Left ventricle myocardium inferior (tissue), 1 donor: ENCODE measurements around the gene PGD. TPM values are rescaled to one million over a fixed set of nuclear protein-coding genes. Genes with fewer than 3 reads are reported as not detected.
"Not testable (repeated sequence)": the region's sequence is repeated elsewhere in the genome, so short reads cannot be mapped to it uniquely, and the experiment has no call there.

Experiments
- DNase-seq: peaks from one replicate; pipeline ENCODE4 v3.0.0-alpha.2; 2020
- H3K27ac ChIP-seq: fragments of 200-600 bp; replicated peaks from 2 replicates; pipeline ENCODE4 v1.8.0; 2021
- H3K27me3 ChIP-seq: fragments of 200-600 bp; 2 replicates; pipeline ENCODE4 v1.8.0; 2021; ENCODE audit warnings: low read depth
- H3K36me3 ChIP-seq: fragments of 200-600 bp; 2 replicates; pipeline ENCODE4 v1.8.0; 2021
- H3K4me1 ChIP-seq: fragments of 200-600 bp; 2 replicates; pipeline ENCODE4 v1.8.0; 2021
- H3K4me3 ChIP-seq: fragments of 200-600 bp; 2 replicates; pipeline ENCODE4 v1.8.0; 2021; ENCODE audit warnings: mild to moderate bottlenecking, moderate library complexity
- H3K9me3 ChIP-seq: fragments of 200-600 bp; replicated peaks from 2 replicates; pipeline ENCODE4 v1.8.0; 2021
- intact Hi-C: fragments of 100-400 bp; cut with micrococcal nuclease; formaldehyde crosslinking; loops from one replicate; pipeline ENCODE4 v1.11.0; 2022
- total RNA-seq: library from RNA; stranded (reverse); fragmentation: NEBNext Ultra II Directional; extraction: Animal tissue kit (Norgen Biotek cat#: 25700); gene quantifications from one replicate; pipeline ENCODE4 v1.2.1, GENCODE V29; 2021
- TF ChIP-seq, protein P1 (sequence below): fragments of 200-600 bp; IDR thresholded peaks from 2 replicates; pipeline ENCODE4 v1.8.0; 2021; ENCODE audit warnings: antibody characterized with exemption, mild to moderate bottlenecking, borderline replicate concordance
- donor health status: DM: no; HTN: yes; CAD: no; lungs with severe emphysema.

The PGD gene
- total RNA-seq, 1 donor from 2014 or later: 34.2 TPM

DNA sequence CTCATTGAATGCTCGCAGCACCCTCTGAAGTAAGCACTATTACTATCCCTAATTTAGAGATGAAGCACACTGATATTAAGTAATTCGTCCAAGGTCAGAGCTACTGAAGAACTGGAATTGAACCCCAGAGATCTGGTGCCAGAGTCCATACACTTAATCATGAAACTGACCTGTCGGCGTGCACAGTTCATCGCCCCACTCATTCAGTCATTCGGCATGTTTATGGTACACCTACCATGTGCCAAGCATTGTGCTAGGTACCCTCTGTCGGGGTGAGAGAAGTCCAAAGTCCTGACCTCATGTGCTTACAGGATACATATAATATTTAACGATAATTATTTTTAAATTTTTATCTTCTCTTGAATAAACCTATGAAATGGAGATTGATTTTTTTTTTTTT is 25.8 kb downstream of the PGD start:
- Histone ChIP-seq H3K27ac (no peak overlapping the region), H3K36me3 (peaks cover 16% of the 10 kb centered on the region), H3K9me3 (no peaks in the 10 kb centered on the region), H3K27me3 (no peaks in the 10 kb centered on the region), H3K4me1 (peaks cover 2% of the 10 kb centered on the region), H3K4me3 (no peak overlapping the region)
- no peak for DNase-seq
- TF ChIP-seq, protein P1, sequence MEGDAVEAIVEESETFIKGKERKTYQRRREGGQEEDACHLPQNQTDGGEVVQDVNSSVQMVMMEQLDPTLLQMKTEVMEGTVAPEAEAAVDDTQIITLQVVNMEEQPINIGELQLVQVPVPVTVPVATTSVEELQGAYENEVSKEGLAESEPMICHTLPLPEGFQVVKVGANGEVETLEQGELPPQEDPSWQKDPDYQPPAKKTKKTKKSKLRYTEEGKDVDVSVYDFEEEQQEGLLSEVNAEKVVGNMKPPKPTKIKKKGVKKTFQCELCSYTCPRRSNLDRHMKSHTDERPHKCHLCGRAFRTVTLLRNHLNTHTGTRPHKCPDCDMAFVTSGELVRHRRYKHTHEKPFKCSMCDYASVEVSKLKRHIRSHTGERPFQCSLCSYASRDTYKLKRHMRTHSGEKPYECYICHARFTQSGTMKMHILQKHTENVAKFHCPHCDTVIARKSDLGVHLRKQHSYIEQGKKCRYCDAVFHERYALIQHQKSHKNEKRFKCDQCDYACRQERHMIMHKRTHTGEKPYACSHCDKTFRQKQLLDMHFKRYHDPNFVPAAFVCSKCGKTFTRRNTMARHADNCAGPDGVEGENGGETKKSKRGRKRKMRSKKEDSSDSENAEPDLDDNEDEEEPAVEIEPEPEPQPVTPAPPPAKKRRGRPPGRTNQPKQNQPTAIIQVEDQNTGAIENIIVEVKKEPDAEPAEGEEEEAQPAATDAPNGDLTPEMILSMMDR: no peak
- intact Hi-C loops: loop anchor here (5.0 kb wide), 1 partner anchor 47 kb away; no protein-coding TSS in a partner anchor

DNA sequence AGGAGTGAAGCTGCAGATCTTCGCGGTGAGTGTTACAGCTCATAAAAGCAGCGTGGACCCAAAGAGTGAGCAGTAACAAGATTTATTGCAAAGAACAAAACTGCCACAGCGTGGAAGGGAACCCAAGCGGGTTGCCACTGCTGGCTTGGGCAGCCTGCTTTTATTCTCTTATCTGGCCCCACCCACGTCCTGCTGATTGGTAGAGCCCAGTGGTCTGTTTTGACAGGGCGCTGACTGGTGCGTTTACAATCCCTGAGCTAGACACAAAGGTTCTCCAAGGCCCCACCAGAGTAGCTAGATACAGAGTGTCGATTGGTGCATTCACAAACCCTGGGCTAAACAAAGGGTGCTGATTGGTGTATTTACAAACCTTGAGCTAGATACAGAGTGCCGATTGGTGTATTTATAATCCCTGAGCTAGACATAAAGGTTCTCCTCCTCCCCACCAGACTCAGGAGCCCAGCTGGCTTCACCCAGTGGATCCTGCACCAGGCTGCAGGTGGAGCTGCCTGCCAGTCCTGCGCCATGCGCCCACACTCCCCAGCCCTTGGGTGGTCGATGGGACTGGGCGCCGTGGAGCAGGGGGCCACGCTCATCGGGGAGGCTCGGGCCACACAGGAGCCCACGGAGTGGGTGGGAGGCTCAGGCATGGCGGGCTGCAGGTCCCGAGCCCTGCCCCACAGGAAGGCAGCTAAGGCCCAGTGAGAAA is 27.1 kb downstream of the PGD start:
- H3K4me3 ChIP-seq, DNase-seq, H3K9me3 ChIP-seq, H3K27me3 ChIP-seq, H3K36me3 ChIP-seq, H3K27ac ChIP-seq: not testable (repeated sequence)
- intact Hi-C loops: loop anchor here (5.0 kb wide), 1 partner anchor 49 kb away; no protein-coding TSS in a partner anchor
- peaks cover 12% of the 10 kb centered on the region for H3K4me1 ChIP-seq

DNA sequence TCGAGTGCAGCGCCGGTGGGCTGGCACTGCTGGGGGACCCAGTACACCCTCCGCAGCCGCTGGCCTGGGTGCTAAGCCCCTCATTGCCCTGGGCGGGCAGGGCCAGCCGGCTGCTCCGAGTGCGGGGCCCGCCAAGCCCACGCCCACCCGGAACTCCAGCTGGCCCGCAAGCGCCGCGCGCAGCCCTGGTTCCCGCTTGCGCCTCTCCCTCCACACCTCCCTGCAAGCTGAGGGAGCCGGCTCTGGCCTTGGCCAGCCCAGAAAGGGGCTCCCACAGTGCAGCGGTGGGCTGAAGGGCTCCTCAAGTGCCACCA is 27.6 kb downstream of the PGD start:
- H3K27me3 ChIP-seq, H3K9me3 ChIP-seq, H3K36me3 ChIP-seq, DNase-seq, H3K27ac ChIP-seq, H3K4me3 ChIP-seq: not testable (repeated sequence)
- peaks cover 17% of the 10 kb centered on the region for H3K4me1 ChIP-seq
- intact Hi-C loops: loop anchor here (5.0 kb wide), 1 partner anchor 49 kb away; no protein-coding TSS in a partner anchor

DNA sequence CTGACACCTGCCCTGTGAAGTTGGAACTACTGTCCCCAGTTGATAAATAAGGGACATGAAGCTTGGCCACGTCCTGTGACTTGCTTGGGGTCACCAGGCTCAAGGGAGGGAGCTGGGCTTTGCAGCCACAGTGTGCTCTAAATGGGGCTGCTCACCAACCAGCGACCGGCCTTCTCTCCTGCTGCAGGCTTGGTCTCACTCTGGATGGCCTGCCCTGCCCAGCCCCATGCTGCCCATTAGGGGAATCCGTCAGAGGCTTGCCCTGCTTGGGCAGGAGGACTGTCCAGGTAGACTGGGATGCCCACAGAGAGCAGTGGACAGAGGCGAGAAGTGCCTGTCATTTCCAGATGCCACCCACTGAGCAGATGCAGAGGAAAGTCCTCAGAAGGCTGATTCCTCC is 30.1 kb downstream of the PGD start:
- no peaks in the 10 kb centered on the region for H3K36me3 ChIP-seq
- TF ChIP-seq, protein P1: no peak
- H3K27me3 ChIP-seq: no peaks in the 10 kb centered on the region
- H3K4me3 ChIP-seq: no peak overlapping the region
- H3K9me3 ChIP-seq: no peaks in the 10 kb centered on the region
- H3K27ac ChIP-seq: no peak overlapping the region
- H3K4me1 ChIP-seq: peaks cover 20% of the 10 kb centered on the region
- intact Hi-C loops: loop anchor here (5.0 kb wide), 1 partner anchor 52 kb away; no protein-coding TSS in a partner anchor
- DNase-seq: no peak

DNA sequence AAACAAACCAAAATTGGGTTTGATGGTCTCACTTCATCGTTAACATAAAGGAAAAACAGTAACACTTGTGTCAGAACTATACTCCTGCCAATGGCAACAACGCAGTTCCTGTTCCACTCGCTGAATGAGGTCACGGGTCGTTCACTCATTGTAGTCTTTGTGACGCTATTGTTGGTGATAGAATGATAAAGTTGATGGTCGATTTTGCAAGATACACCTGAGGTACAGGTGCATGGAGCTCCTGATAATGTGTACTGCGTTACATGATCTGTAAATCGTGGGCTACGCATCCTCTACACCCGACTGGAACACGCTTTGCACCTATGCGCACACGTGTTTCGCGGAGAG is 31.0 kb downstream of the PGD start:
- H3K4me3 ChIP-seq: peak overlapping the region; percentile 95
- DNase-seq: no peak
- intact Hi-C loops: loop anchor here (5.0 kb wide), 1 partner anchor 53 kb away; no protein-coding TSS in a partner anchor
- no peaks in the 10 kb centered on the region for H3K9me3 ChIP-seq
- TF ChIP-seq, protein P1: no peak
- peaks cover 20% of the 10 kb centered on the region for H3K4me1 ChIP-seq
- no peaks in the 10 kb centered on the region for H3K27me3 ChIP-seq
- no peaks in the 10 kb centered on the region for H3K36me3 ChIP-seq
- H3K27ac ChIP-seq: peak overlapping the region; percentile 82

DNA sequence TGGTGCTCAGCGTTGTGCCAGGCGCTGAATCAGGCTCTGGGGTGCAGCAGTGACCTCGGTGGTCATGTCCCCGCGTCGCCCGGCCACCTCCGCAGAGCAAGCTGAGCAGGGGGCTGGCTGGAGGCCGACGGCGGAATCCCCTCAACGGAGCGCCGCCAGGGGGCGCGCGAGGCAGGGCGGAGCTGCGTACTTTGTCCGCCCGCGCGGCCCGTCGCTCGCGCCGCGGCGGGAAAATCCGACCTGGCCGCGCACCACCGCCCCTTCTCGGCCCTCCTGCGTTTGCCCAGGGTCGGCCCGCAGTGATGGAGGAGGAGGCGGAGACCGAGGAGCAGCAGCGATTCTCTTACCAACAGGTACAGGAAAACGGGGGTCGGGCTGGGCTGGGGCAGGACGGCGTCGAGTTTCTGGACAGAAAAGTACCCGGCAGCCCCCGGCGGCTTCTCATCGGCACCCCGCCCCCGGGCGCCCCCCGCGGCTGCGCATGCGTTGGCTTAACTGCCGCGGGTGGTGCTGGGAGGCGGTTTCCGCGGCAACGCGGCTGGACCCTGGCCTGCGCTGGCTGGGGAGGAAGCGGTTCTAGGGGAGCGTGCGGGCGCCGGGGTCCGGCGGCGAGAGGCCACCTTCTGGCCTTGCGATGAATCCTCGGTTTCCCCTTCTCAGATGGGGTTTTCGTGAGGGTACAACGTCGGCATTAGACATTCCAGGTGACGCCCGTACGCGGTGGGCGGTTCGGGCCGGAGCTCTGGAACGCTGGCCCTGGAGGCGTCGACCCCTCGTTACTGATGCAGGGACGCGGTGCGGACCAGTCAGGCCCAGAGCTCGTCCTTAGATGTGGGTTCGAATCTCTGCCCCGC is 31.6 kb downstream of the PGD start, which contains the start of gene CENPS:
Gene CENPS, plus strand, starts transcription at position 218 of the 854 bp plus-strand sequence. Its CDS starts 85 bp downstream, at position 303.
- intact Hi-C loops: no loop called here
- peak within 1 kb of the TSS; percentile 82 for H3K27ac ChIP-seq
- H3K36me3 ChIP-seq: peaks cover 3% of the 10 kb centered on the region
- peaks cover 20% of the 10 kb centered on the region for H3K4me1 ChIP-seq
- TF ChIP-seq, protein P1: peak; percentile 97
- no peaks in the 10 kb centered on the region for H3K9me3 ChIP-seq
- peak within 1 kb of the TSS; percentile 95 for H3K4me3 ChIP-seq
- H3K27me3 ChIP-seq: no peaks in the 10 kb centered on the region
- DNase-seq: peak; percentile 92
